SK-N-SH (cell line): Measurements from ENCODE around the gene NOP56.

Experiments
- CTCF ChIP-seq: fragments of 200-600 bp; sonication (generic); IDR thresholded peaks from 2 replicates; pipeline ENCODE4 v1.6.1; 2017; ENCODE audit warnings: antibody characterized with exemption, mild to moderate bottlenecking, moderate library complexity
- EP300 ChIP-seq, 2 experiments: IDR thresholded peaks; 2 replicates each; pipeline versions ENCODE4 v1.4.0 to v1.6.1; 2012; ENCODE audit warnings: borderline replicate concordance in 1 of 2, low read depth in 1 of 2, low read length in 1 of 2
- MAX ChIP-seq: IDR thresholded peaks from 2 replicates; pipeline ENCODE4 v1.4.0; 2012; ENCODE audit warnings: low read depth
- PBX3 ChIP-seq: IDR thresholded peaks from 2 replicates; pipeline ENCODE4; 2012
- POLR2AphosphoS5 ChIP-seq: IDR thresholded peaks from 2 replicates; pipeline ENCODE4 v1.6.1; 2012; ENCODE audit warnings: low read depth, low read length
- RAD21 ChIP-seq: IDR thresholded peaks from 2 replicates; pipeline ENCODE4 v1.6.1; 2012; ENCODE audit warnings: mild to moderate bottlenecking, low read length
- REST ChIP-seq: IDR thresholded peaks from 2 replicates; pipeline ENCODE4 v1.6.1; 2012; ENCODE audit warnings: mild to moderate bottlenecking, low read depth, low read length, moderate library complexity
- TCF12 ChIP-seq: IDR thresholded peaks from 2 replicates; pipeline ENCODE4 v1.4.0; 2012

GRCh38 chr20:2693286-2694007 is 41.0 kb downstream of the NOP56 start:
- TF ChIP-seq TCF12 (no peak), CTCF (no peak), RAD21 (no peak), PBX3 (no peak), MAX (no peak), REST (no peak), EP300 (IDR thresholded peaks at IDR 0.05; ENCODE audit: borderline replicate concordance in 1 of 2, low read depth in 1 of 2, low read length in 1 of 2) (no peak), POLR2AphosphoS5 (no peak)
